Measurements from ENCODE around the gene PHLDB1. TPM values are rescaled to one million over a fixed set of nuclear protein-coding genes. Genes with fewer than 3 reads are reported as not detected.

Gene PHLDB1
- total RNA-seq, 1 donor from 2014 or later: 562 TPM

DNA sequence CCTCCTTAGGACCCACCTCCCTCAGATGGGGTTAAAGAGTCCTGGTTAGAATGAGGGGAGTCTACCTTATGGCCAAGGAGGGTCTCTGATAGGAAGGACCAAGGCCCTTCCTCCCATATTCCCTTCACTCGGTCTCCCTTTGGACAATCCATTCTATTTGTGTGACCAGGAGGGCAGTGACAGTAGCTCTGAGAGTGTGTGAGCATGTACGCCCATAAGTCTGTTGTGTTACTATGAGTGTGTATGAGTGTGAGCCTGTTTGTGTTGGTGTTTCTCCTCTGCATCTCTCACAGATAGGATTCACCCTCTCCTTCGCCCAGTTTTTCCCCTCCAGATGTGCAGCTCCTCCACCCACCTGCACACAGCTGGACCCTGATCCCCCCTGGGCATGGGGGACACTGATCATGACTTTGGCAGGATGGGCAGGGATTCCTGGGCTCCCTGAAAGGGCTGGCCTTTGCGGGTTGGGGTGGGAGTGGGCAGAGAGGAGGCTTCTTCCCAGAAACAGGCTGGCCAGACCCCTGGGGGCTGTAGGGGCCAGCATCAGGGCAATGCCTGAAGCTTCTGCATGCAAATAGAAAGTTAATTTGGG, 14.5 kb downstream of the PHLDB1 start:
- no peak for DNase-seq (ENCODE audit: low spot score)

GRCh38 chr11:118622376-118623268, 15.2 kb downstream of the PHLDB1 start:
- DNase-seq (ENCODE audit: low spot score): no peak

- DNase-seq (ENCODE audit: low spot score): no peak
Observed at GRCh38 chr11:118623269-118623655, 15.8 kb downstream of the PHLDB1 start.

- no peak for DNase-seq (ENCODE audit: low spot score)
Observed at GRCh38 chr11:118625036-118625690, 17.7 kb downstream of the PHLDB1 start.

DNA sequence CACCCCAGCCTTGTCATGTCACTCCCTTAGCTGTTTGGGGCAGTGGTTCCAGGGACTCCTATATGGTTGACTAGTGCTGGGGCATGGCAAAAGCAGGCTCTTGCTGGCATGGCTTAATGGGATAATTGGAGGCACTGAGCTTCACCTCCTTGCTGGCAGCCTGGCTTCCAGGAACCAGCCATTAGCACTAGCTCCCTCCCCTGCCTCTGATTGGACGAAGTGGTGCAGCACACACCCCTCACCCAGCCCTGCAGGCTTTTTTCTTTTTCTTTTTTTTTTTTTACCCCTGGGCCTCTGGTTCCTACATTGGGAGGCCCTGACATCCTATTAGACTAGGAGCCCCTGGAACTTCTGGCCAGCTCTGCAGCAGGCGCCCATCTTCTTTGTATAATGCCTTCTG, 18.6 kb downstream of the PHLDB1 start:
- no peak for DNase-seq (ENCODE audit: low spot score)

DNA sequence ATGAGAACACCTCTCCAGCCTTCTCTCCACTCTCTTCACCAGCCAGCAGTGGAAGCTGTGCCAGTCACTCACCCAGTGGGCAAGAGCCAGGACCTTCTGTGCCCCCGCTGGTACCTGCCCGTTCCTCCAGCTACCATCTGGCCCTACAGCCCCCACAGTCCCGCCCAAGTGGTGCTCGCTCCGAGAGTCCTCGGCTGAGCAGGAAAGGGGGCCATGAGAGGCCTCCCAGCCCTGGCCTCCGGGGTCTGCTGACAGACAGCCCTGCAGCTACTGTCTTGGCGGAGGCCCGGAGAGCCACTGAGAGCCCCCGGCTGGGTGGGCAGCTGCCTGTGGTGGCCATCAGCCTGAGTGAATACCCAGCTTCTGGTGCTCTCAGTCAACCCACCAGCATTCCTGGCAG, 20.2 kb downstream of the PHLDB1 start:
- no peak for DNase-seq (ENCODE audit: low spot score)

DNA sequence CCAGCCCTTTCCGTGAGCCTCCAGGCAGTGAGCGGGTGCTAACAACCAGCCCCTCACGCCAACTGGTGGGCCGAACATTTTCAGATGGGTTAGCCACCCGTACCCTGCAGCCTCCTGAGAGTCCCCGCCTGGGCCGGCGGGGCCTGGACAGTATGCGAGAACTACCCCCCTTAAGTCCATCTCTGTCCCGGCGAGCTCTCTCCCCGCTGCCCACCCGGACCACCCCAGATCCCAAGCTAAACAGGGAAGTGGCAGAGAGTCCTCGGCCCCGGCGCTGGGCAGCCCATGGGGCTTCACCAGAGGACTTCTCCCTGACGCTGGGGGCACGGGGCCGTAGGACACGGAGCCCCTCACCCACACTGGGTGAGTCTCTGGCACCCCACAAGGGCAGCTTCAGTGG, 20.6 kb downstream of the PHLDB1 start:
- no peak for DNase-seq (ENCODE audit: low spot score)

GRCh38 chr11:118628432-118628831, 21.0 kb downstream of the PHLDB1 start:
- DNase-seq (ENCODE audit: low spot score): no peak

- no peak for DNase-seq (ENCODE audit: low spot score)
Observed at GRCh38 chr11:118628861-118629549, 21.6 kb downstream of the PHLDB1 start.

DNA sequence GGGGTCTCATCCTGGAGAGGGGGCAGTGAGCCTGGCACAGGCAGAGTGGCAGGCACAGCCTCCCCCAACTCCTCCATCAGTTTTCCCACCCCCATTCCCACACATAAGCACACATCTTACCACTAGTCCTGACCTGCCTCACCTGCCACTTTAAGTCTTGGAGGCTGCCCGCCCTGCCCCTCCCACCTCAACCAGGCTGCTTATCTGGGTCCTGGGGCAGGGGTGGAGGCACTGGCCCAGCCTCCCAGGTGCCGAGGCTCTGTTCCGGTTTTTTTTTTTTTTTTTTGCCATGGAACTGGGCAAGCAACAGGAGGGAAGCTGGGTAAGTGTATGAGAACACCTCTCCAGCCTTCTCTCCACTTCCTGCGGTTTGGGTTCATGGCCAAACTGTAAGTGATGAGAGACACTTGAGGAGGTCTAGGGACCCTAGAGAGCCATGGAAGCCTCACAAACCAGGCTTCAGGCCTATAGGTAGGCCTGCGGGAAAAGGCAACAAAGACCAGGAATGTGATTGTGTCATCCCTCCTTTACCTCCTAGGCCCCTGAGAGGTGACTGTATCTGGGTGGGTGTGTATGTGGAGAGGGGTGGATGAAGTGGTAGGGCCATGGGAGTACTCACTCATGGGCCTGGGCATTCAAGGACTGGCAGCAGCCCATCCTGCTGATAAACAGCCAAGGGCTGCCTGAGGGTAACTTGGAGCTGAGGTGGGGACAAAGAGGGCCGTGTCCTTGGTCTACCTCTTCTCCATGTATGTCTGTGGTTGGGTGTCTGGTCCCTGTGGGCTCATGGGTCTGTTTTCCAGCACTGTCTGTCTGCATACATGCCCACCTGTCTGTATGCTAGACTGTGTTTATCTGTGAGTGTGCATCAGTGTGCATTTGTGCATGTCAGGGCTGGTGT, 22.6 kb downstream of the PHLDB1 start:
- DNase-seq (ENCODE audit: low spot score): no peak

GRCh38 chr11:118631142-118631909, 23.9 kb downstream of the PHLDB1 start:
- no peak for DNase-seq (ENCODE audit: low spot score)

DNA sequence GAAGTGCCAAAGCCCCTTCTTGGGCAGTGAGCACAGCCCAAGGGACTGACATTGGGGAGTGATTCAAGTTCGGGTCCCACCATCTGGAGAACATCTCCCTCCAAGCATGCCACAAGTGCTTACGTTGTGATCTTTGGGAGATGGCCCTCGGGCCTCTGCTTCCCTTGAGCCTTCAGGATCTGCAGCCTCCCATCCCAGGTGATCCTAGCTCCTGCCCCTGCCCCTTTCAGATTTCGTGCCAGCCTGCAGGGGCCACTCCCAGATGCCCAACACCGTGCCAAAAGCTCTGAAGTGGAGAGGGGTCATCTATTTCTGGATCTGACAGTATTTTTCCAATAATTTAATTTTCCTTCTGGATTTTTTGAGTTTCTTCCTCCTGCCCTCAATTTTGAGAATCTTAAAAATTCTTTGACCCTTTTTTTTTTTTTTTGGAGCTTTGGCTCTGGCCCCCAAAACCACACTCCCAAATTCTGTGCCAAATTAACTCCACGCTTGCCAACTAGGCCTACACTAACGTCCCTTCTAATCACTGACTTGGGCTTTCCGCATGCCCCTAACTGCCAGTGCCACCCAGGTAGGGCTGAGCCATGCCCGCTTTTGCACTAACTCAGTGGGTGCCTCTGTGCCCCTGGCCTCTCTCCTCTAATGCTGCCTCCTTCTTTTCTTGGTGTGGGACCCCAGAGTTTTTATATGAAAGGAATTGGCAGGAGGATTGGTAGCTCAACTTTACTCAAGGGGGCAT, 25.3 kb downstream of the PHLDB1 start:
- DNase-seq (ENCODE audit: low spot score): no peak

- no peak for DNase-seq (ENCODE audit: low spot score)
Observed at GRCh38 chr11:118633319-118633690, 25.9 kb downstream of the PHLDB1 start.

DNA sequence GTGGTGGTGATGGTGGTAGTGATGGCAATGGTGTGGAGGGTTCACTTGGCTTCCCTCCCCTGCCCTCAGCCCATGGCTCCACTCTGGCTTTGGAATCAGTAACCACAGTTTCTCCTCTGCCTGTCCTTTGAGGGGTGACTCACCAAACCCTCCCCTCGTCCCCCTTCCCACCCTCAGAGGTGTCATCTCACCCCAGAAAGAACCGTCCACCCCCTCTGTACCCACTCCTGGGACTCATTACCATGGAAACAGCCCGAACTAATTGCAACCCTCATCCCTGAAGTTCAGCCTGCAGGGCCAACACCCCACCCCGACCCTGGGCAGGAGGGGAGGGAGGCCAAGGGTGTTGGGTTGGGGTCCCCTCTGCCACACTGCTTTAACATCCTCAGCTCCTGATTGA, 26.6 kb downstream of the PHLDB1 start:
- no peak for DNase-seq (ENCODE audit: low spot score)

- DNase-seq (ENCODE audit: low spot score): no peak
Observed at GRCh38 chr11:118634431-118635236, 27.2 kb downstream of the PHLDB1 start.

- no peak for DNase-seq (ENCODE audit: low spot score)
Observed at GRCh38 chr11:118635237-118635591, 27.8 kb downstream of the PHLDB1 start.

DNA sequence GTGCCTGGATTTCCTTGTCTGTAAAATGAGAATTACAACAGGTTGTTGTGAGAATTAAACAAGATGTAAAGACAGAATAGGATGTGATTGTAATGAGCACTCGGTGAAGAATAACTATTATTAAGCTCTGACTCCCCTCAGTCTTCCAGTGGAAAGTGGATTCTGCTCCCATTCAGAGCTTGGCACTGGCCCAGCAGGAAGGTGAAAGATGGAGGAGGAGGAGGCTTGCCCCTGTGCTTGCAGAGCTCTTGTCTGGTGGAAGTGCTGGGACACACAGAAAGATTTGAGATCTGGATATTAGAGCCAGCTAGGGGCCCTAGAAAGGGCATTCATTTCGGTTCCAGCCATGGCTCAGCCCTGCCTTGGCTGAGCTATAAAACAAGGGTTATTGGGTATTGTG, 28.2 kb downstream of the PHLDB1 start:
- no peak for DNase-seq (ENCODE audit: low spot score)

GRCh38 chr11:118636569-118637290, 29.3 kb downstream of the PHLDB1 start:
- DNase-seq (ENCODE audit: low spot score): no peak
